Sigmoid colon (tissue), 7 donors: Measurements from ENCODE around the gene NR3C2. TPM values are rescaled to one million over a fixed set of nuclear protein-coding genes. Genes with fewer than 3 reads are reported as not detected.

Experiments
- DNase-seq: peaks from one replicate; pipeline ENCODE4 v3.0.0-alpha.2; 2019
- H3K27ac ChIP-seq, 4 donors: fragments of 200-600 bp; sonication (generic); one replicate each; pipeline ENCODE4 v1.5.1; 2016 to 2019; ENCODE audit warnings: mild to moderate bottlenecking in 1 of 4
- H3K27me3 ChIP-seq, 3 donors: fragments of 200-600 bp; sonication (generic); one replicate each; pipeline ENCODE4 v1.5.1; 2019; ENCODE audit warnings: mild to moderate bottlenecking in 1 of 3
- H3K36me3 ChIP-seq, 4 donors: fragments of 200-600 bp; sonication (generic); one replicate each; pipeline ENCODE4 v1.5.1; 2016 to 2019
- H3K4me1 ChIP-seq, 4 donors: fragments of 200-600 bp; sonication (generic); one replicate each; pipeline ENCODE4 v1.5.1; 2017 to 2019
- H3K4me3 ChIP-seq, 4 donors: fragments of 200-600 bp; sonication (generic); one replicate each; pipeline ENCODE4 v1.5.1; 2017 to 2019; ENCODE audit warnings: mild to moderate bottlenecking in 2 of 4, moderate library complexity in 1 of 4
- H3K9me3 ChIP-seq, 4 donors: fragments of 200-600 bp in 3 of 4; sonication (generic) in 3 of 4; one replicate each; pipeline versions ENCODE4 v1.5.1 to v1.6.1; 2013 to 2019
- EP300 ChIP-seq, 4 donors: sonication (generic); formaldehyde crosslinking; IDR thresholded peaks; one replicate each; pipeline ENCODE4 v1.6.1; 2017; ENCODE audit warnings: antibody characterized with exemption in 4 of 4
- POLR2A ChIP-seq, 2 donors: fragments of 450-650 bp; IDR thresholded peaks; one replicate each; pipeline ENCODE4 v1.6.1; 2016; ENCODE audit warnings: antibody characterized with exemption in 2 of 2, mild to moderate bottlenecking in 2 of 2, moderate library complexity in 2 of 2
- POLR2AphosphoS5 ChIP-seq, 4 donors: sonication (generic); formaldehyde crosslinking; IDR thresholded peaks; one replicate each; pipeline ENCODE4 v1.6.1; 2017; ENCODE audit warnings: antibody characterized with exemption in 4 of 4
- WGBS, 2 donors: extraction: QIAGEN DNeasy Blood & Tissue Kit; methylation state at CpG; one replicate each; pipeline ENCODE4 v1.1.7; 2013; 5-methylcytosine and 5-hydroxymethylcytosine counted together
- intact Hi-C: fragments of 100-400 bp; cut with DNase I; formaldehyde crosslinking; loops from one replicate; pipeline ENCODE4 v1.15.1; 2023
- polyA plus RNA-seq, 3 donors: library from polyadenylated mRNA; stranded (reverse); fragments of 200-250 nt; gene quantifications; one replicate each; pipeline ENCODE4 v1.2.3, GENCODE V29; 2013
- total RNA-seq, 4 donors: library from RNA; depleted of rRNA; stranded (reverse); fragments of >200 nt; gene quantifications; one replicate each; pipeline ENCODE4 v1.1.0, GENCODE V29; 2016
- TF ChIP-seq, protein P1 (sequence below), 4 experiments: fragments of 450-650 bp in 3 of 4; fragments of 200-600 bp in 1 of 4; IDR thresholded peaks; one replicate each; pipeline ENCODE4 v1.5.1; 2016 to 2019; ENCODE audit warnings: antibody characterized with exemption in 4 of 4, mild to moderate bottlenecking in 3 of 4, moderate library complexity in 2 of 4
- donor health status: healthy with polysubstance abuse.
- donor health status: Bipolar disorder and iron deficiency.
- donor health status: healthy.

The NR3C2 gene
- total and polyA plus RNA-seq, 7 donors, result 15.6 to 34.9 (median 23.4) TPM

DNA sequence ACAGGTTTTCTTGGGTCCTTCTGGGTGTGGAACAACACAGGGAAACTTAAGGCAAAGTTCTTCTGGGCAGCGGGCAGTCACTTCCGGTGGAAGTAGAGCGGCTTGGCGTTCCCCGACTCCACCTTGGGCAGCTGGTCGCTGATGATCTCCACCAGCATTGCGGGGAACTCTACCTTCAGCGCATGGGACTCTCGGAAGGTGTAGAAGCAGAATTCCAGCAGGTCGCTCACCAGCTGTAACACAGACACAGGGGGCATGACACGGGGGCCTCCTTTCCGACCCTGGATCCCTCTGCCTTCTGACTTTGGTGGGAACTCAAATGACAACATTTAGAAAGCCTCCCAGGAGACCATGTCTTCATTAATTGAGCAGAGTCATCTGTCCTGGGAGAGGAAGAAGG is 360.9 kb downstream of the NR3C2 start:
- intact Hi-C loops, result no loop called here
- Histone ChIP-seq H3K4me1 (no peaks in the 10 kb centered on the region), H3K27me3 (no peaks in the 10 kb centered on the region), H3K4me3 (no peak overlapping the region), H3K36me3 (peaks cover 0 to 54% (median 22%) of the 10 kb centered on the region in 4 donors), H3K9me3 (no peaks in the 10 kb centered on the region), H3K27ac (no peak overlapping the region)
- TF ChIP-seq POLR2AphosphoS5 (IDR thresholded peaks at IDR 0.05), result no peak
- no peak for TF ChIP-seq POLR2A (IDR thresholded peaks at IDR 0.05)
- TF ChIP-seq, protein P1, sequence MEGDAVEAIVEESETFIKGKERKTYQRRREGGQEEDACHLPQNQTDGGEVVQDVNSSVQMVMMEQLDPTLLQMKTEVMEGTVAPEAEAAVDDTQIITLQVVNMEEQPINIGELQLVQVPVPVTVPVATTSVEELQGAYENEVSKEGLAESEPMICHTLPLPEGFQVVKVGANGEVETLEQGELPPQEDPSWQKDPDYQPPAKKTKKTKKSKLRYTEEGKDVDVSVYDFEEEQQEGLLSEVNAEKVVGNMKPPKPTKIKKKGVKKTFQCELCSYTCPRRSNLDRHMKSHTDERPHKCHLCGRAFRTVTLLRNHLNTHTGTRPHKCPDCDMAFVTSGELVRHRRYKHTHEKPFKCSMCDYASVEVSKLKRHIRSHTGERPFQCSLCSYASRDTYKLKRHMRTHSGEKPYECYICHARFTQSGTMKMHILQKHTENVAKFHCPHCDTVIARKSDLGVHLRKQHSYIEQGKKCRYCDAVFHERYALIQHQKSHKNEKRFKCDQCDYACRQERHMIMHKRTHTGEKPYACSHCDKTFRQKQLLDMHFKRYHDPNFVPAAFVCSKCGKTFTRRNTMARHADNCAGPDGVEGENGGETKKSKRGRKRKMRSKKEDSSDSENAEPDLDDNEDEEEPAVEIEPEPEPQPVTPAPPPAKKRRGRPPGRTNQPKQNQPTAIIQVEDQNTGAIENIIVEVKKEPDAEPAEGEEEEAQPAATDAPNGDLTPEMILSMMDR (IDR thresholded peaks at IDR 0.05), result no peak
- no peak for TF ChIP-seq EP300 (IDR thresholded peaks at IDR 0.05)
- WGBS, 2 donors, result 96% methylated on average over 12 of the region's 12 CpGs
- DNase-seq, result no peak

- DNase-seq, result no peak
- WGBS, 2 donors, result 88 to 92% methylated on average over 7 of the region's 7 CpGs
- Histone ChIP-seq H3K4me1 (no peaks in the 10 kb centered on the region), H3K9me3 (peaks cover 0 to 7% (median 0%) of the 10 kb centered on the region in 4 donors), H3K27ac (no peak overlapping the region), H3K4me3 (no peak overlapping the region), H3K27me3 (no peaks in the 10 kb centered on the region), H3K36me3 (peaks cover 0 to 67% (median 29%) of the 10 kb centered on the region in 4 donors)
- intact Hi-C loops, result no loop called here
- TF ChIP-seq, protein P1 (IDR thresholded peaks at IDR 0.05), result no peak
- TF ChIP-seq POLR2AphosphoS5 (IDR thresholded peaks at IDR 0.05) (no peak), POLR2A (IDR thresholded peaks at IDR 0.05) (no peak), EP300 (IDR thresholded peaks at IDR 0.05) (no peak)
These were observed 362.3 kb downstream of the NR3C2 start for GRCh38 chr4:148079961-148080360.

DNA sequence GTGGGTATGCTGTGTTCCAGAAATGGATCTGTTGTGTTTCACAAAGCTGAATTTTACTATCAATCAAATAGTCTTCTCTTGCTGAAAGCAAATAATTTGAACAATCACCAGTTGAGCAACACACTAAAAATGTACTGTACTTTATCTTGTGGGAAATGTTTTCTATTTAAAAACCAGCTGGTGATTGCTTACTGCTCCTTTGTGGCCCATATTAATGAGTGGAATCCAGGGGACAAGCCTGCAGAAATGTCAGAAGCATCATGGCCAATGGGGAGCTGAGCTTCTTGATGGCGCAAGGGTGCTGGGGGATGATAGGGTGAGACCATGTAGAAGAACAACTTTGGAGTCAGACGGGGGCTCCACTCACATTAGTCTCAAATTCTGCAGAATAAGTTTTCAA is 364.2 kb downstream of the NR3C2 start:
- Histone ChIP-seq H3K4me3 (no peak overlapping the region), H3K27ac (no peak overlapping the region), H3K4me1 (no peaks in the 10 kb centered on the region), H3K27me3 (no peaks in the 10 kb centered on the region), H3K36me3 (peaks cover 1 to 86% (median 36%) of the 10 kb centered on the region in 4 donors), H3K9me3 (peaks cover 0 to 10% (median 0%) of the 10 kb centered on the region in 4 donors)
- no peak for DNase-seq
- 95 to 97% methylated on average over 2 of the region's 2 CpGs for WGBS, 2 donors
- intact Hi-C loops, result no loop called here
- TF ChIP-seq, protein P1 (IDR thresholded peaks at IDR 0.05), result no peak
- TF ChIP-seq EP300 (IDR thresholded peaks at IDR 0.05) (no peak), POLR2AphosphoS5 (IDR thresholded peaks at IDR 0.05) (no peak), POLR2A (IDR thresholded peaks at IDR 0.05) (no peak)

- H3K9me3 ChIP-seq, result peaks cover 0 to 10% (median 0%) of the 10 kb centered on the region in 4 donors
- 94 to 98% methylated on average over 1 of the region's 1 CpG for WGBS, 2 donors
- no peak overlapping the region for H3K4me3 ChIP-seq
- H3K36me3 ChIP-seq, result peaks cover 6 to 88% (median 40%) of the 10 kb centered on the region in 4 donors
- H3K27ac ChIP-seq, result no peak overlapping the region
- intact Hi-C loops, result no loop called here
- H3K4me1 ChIP-seq, result no peaks in the 10 kb centered on the region
- DNase-seq, result no peak
- H3K27me3 ChIP-seq, result no peaks in the 10 kb centered on the region
- no peak for TF ChIP-seq EP300 (IDR thresholded peaks at IDR 0.05)
- no peak for TF ChIP-seq POLR2AphosphoS5 (IDR thresholded peaks at IDR 0.05)
- TF ChIP-seq, protein P1 (IDR thresholded peaks at IDR 0.05), result no peak
- TF ChIP-seq POLR2A (IDR thresholded peaks at IDR 0.05), result no peak
These were observed 364.6 kb downstream of the NR3C2 start for GRCh38 chr4:148077581-148077980.

- WGBS, 2 donors, result 90 to 92% methylated on average over 5 of the region's 5 CpGs
- Histone ChIP-seq H3K9me3 (peaks cover 0 to 10% (median 0%) of the 10 kb centered on the region in 4 donors), H3K36me3 (peaks cover 10 to 88% (median 47%) of the 10 kb centered on the region in 4 donors), H3K27ac (no peak overlapping the region), H3K27me3 (no peaks in the 10 kb centered on the region), H3K4me1 (no peaks in the 10 kb centered on the region), H3K4me3 (no peak overlapping the region)
- TF ChIP-seq, protein P1 (IDR thresholded peaks at IDR 0.05), result no peak
- TF ChIP-seq EP300 (IDR thresholded peaks at IDR 0.05), result no peak
- no peak for TF ChIP-seq POLR2A (IDR thresholded peaks at IDR 0.05)
- TF ChIP-seq POLR2AphosphoS5 (IDR thresholded peaks at IDR 0.05), result no peak
- intact Hi-C loops, result no loop called here
- DNase-seq, result no peak
These were observed 365.2 kb downstream of the NR3C2 start for GRCh38 chr4:148076964-148077363.
